HFFc6 (cell line): Measurements from ENCODE around the gene CFAP410. TPM values are rescaled to one million over a fixed set of nuclear protein-coding genes. Genes with fewer than 3 reads are reported as not detected.

Experiments
- DNase-seq: peaks from one replicate; pipeline ENCODE4 v3.0.0-alpha.2; 2018
- H3K27ac Mint-ChIP-seq: 2 replicates; pipeline ENCODE4 v1.8.0; 2020; ENCODE audit warnings: mild to moderate bottlenecking, mixed read lengths
- H3K27me3 Mint-ChIP-seq: 2 replicates; pipeline ENCODE4 v1.8.0; 2021; ENCODE audit warnings: mild to moderate bottlenecking, moderate library complexity, mixed read lengths; ENCODE audit not compliant: insufficient read depth
- H3K36me3 Mint-ChIP-seq: 2 replicates; pipeline ENCODE4 v1.8.0; 2021; ENCODE audit warnings: low read depth, mixed read lengths
- H3K4me1 Mint-ChIP-seq: 2 replicates; pipeline ENCODE4 v1.8.0; 2020; ENCODE audit warnings: low read depth, mixed read lengths
- H3K4me3 Mint-ChIP-seq: 2 replicates; pipeline ENCODE4 v1.8.0; 2020; ENCODE audit warnings: mild to moderate bottlenecking, moderate library complexity, mixed read lengths
- H3K9me3 Mint-ChIP-seq: 2 replicates; pipeline ENCODE4 v1.8.0; 2020; ENCODE audit warnings: mild to moderate bottlenecking, mixed read lengths
- total RNA-seq, 6 experiments: library from RNA; stranded (reverse); fragmentation: NEBNext Ultra II Directional; extraction: Animal tissue kit (Norgen Biotek cat#: 25700); gene quantifications; 2 replicates in 1 of 6; 3 replicates in 5 of 6; pipeline ENCODE4 v1.2.3, GENCODE V29; 2021
- TF ChIP-seq, protein P1 (sequence below): fragments of 200-600 bp; sonication (generic); IDR thresholded peaks from 2 replicates; pipeline ENCODE4 v1.5.0; 2021; ENCODE audit warnings: antibody characterized with exemption, mild to moderate bottlenecking

Gene CFAP410
- total RNA-seq, 6 experiments from 2014 or later = 7.5 to 13.0 (median 9.7) TPM

GRCh38 chr21:44293551-44294231 lies 45.5 kb downstream of the CFAP410 start:
- H3K27ac Mint-ChIP-seq = no peak overlapping the region
- TF ChIP-seq, protein P1, sequence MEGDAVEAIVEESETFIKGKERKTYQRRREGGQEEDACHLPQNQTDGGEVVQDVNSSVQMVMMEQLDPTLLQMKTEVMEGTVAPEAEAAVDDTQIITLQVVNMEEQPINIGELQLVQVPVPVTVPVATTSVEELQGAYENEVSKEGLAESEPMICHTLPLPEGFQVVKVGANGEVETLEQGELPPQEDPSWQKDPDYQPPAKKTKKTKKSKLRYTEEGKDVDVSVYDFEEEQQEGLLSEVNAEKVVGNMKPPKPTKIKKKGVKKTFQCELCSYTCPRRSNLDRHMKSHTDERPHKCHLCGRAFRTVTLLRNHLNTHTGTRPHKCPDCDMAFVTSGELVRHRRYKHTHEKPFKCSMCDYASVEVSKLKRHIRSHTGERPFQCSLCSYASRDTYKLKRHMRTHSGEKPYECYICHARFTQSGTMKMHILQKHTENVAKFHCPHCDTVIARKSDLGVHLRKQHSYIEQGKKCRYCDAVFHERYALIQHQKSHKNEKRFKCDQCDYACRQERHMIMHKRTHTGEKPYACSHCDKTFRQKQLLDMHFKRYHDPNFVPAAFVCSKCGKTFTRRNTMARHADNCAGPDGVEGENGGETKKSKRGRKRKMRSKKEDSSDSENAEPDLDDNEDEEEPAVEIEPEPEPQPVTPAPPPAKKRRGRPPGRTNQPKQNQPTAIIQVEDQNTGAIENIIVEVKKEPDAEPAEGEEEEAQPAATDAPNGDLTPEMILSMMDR = no peak
- H3K4me1 Mint-ChIP-seq = no peaks in the 10 kb centered on the region
- no peak overlapping the region for H3K4me3 Mint-ChIP-seq
- DNase-seq = no peak
- no peaks in the 10 kb centered on the region for H3K9me3 Mint-ChIP-seq
- H3K27me3 Mint-ChIP-seq = peaks cover 7% of the 10 kb centered on the region; the same call in 1 of the 2 replicates
- no peaks in the 10 kb centered on the region for H3K36me3 Mint-ChIP-seq

DNA sequence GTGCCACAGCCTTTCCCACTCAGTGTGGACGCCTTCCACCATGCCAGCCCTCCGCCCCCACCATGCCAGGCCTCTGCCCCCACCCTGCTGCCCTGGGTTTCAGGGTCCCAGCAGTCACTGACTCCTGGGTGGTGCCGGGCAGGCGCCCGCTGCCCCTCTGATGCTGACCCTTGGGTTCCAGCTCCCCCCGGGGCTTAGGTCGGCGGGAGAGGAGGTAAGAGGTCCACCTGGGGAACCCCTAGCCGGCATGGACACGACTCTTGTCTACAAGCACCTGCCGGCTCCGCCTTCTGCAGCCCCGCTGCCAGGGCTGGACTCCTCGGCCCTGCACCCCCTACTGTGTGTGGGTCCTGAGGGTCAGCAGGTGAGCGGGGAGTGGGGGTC lies 46.4 kb downstream of the CFAP410 start:
- Mint-ChIP-seq H3K36me3 (no peaks in the 10 kb centered on the region), H3K27me3 (peaks cover 7% of the 10 kb centered on the region), H3K9me3 (no peaks in the 10 kb centered on the region), H3K4me3 (no peak overlapping the region), H3K27ac (no peak overlapping the region), H3K4me1 (no peaks in the 10 kb centered on the region)
- no peak for DNase-seq
- TF ChIP-seq, protein P1 = no peak

- no peak overlapping the region for H3K27ac Mint-ChIP-seq
- no peaks in the 10 kb centered on the region for H3K4me1 Mint-ChIP-seq
- H3K36me3 Mint-ChIP-seq = no peaks in the 10 kb centered on the region
- DNase-seq = no peak
- no peak overlapping the region for H3K4me3 Mint-ChIP-seq
- no peaks in the 10 kb centered on the region for H3K9me3 Mint-ChIP-seq
- H3K27me3 Mint-ChIP-seq = peaks cover 7% of the 10 kb centered on the region
- TF ChIP-seq, protein P1 = no peak
These were observed 47.0 kb downstream of the CFAP410 start for GRCh38 chr21:44291936-44292811.

- H3K36me3 Mint-ChIP-seq = no peaks in the 10 kb centered on the region
- H3K27ac Mint-ChIP-seq = no peak overlapping the region
- H3K27me3 Mint-ChIP-seq = peaks cover 7% of the 10 kb centered on the region
- no peaks in the 10 kb centered on the region for H3K4me1 Mint-ChIP-seq
- DNase-seq = no peak
- no peaks in the 10 kb centered on the region for H3K9me3 Mint-ChIP-seq
- no peak overlapping the region for H3K4me3 Mint-ChIP-seq
- TF ChIP-seq, protein P1 = no peak
These were observed 47.9 kb downstream of the CFAP410 start for GRCh38 chr21:44291078-44291935.

- TF ChIP-seq, protein P1 = no peak
- peaks cover 7% of the 10 kb centered on the region for H3K27me3 Mint-ChIP-seq
- no peak overlapping the region for H3K27ac Mint-ChIP-seq
- no peaks in the 10 kb centered on the region for H3K9me3 Mint-ChIP-seq
- H3K4me3 Mint-ChIP-seq = no peak overlapping the region
- DNase-seq = no peak
- H3K36me3 Mint-ChIP-seq = no peaks in the 10 kb centered on the region
- H3K4me1 Mint-ChIP-seq = no peaks in the 10 kb centered on the region
These were observed 48.7 kb downstream of the CFAP410 start for GRCh38 chr21:44290327-44291077.
